Keratinocyte (primary cell): ENCODE data around the gene OR13C5. TPM values are rescaled to one million over a fixed set of nuclear protein-coding genes. Genes with fewer than 3 reads are reported as not detected.
"Not testable (repeated sequence)": the region's sequence is repeated elsewhere in the genome, so short reads cannot be mapped to it uniquely, and the experiment has no call there.

Experiments used
- DNase-seq: peaks from one replicate; pipeline ENCODE4 v3.0.0-alpha.2; 2011; ENCODE audit warnings: low read depth, missing footprints, low spot score
- FAIRE-seq: peaks from 2 replicates; lab custom pipeline; 2011; peaks lifted over from hg19 to GRCh38; lab: Jason Lieb, UNC
- H2AFZ ChIP-seq: 2 replicates; pipeline ENCODE4 v1.6.0; 2012; ENCODE audit warnings: low read length, control low read depth, inconsistent platforms; ENCODE audit not compliant: control insufficient read depth
- H3K27ac ChIP-seq: 2 replicates; pipeline ENCODE4 v1.5.1; 2011; ENCODE audit warnings: low read length; ENCODE audit not compliant: control insufficient read depth, insufficient read depth
- H3K27me3 ChIP-seq: 3 replicates; pipeline ENCODE4 v1.6.0; 2011; ENCODE audit warnings: low read length; ENCODE audit not compliant: control insufficient read depth, insufficient read depth; ENCODE audit errors: extremely low read depth
- H3K36me3 ChIP-seq, 2 experiments: 2 replicates in 1 of 2; 3 replicates in 1 of 2; pipeline ENCODE4 v1.5.1; 2011; ENCODE audit warnings: low read length in 2 of 2, mild to moderate bottlenecking in 1 of 2; ENCODE audit not compliant: control insufficient read depth in 2 of 2, insufficient read depth in 2 of 2; ENCODE audit errors: extremely low read depth in 1 of 2
- H3K4me1 ChIP-seq: 3 replicates; pipeline ENCODE4 v1.5.1; 2011; ENCODE audit warnings: low read length; ENCODE audit not compliant: control insufficient read depth, insufficient read depth; ENCODE audit errors: extremely low read depth
- H3K4me2 ChIP-seq: 3 replicates; pipeline ENCODE4 v1.6.0; 2011; ENCODE audit warnings: low read depth, low read length; ENCODE audit not compliant: control insufficient read depth, insufficient read depth; ENCODE audit errors: extremely low read depth
- H3K4me3 ChIP-seq, 3 experiments: fragments of 200-600 bp in 1 of 3; sonication (generic) in 1 of 3; 2 replicates in 2 of 3; 3 replicates in 1 of 3; pipeline ENCODE4 v1.5.1; 2011 to 2016; ENCODE audit warnings: low read length in 3 of 3, mild to moderate bottlenecking in 3 of 3, control low read depth in 2 of 3, inconsistent platforms in 1 of 3, low read depth in 1 of 3, mixed read lengths in 1 of 3, mixed run types in 1 of 3, moderate library complexity in 1 of 3; ENCODE audit not compliant: control insufficient read depth in 2 of 3, insufficient read depth in 2 of 3; ENCODE audit errors: extremely low read depth in 1 of 3
- H3K79me2 ChIP-seq: 2 replicates; pipeline ENCODE4 v1.6.0; 2012; ENCODE audit warnings: low read length; ENCODE audit not compliant: control insufficient read depth, insufficient read depth
- H3K9ac ChIP-seq: 3 replicates; pipeline ENCODE4 v1.6.0; 2011; ENCODE audit warnings: low read length; ENCODE audit not compliant: control insufficient read depth, insufficient read depth; ENCODE audit errors: extremely low read depth
- H3K9me1 ChIP-seq: 3 replicates; pipeline ENCODE4 v1.6.0; 2011; ENCODE audit warnings: low read length; ENCODE audit not compliant: control insufficient read depth, insufficient read depth; ENCODE audit errors: extremely low read depth
- H3K9me3 ChIP-seq: 2 replicates; pipeline ENCODE4 v1.5.1; 2012; ENCODE audit warnings: low read depth, low read length; ENCODE audit not compliant: control insufficient read depth
- H4K20me1 ChIP-seq: 3 replicates; pipeline ENCODE4 v1.6.0; 2011; ENCODE audit warnings: low read length; ENCODE audit not compliant: control insufficient read depth, insufficient read depth; ENCODE audit errors: extremely low read depth
- CTCF ChIP-seq, 3 experiments: IDR thresholded peaks in 1 of 3; conservative IDR thresholded peaks in 1 of 3; optimal IDR thresholded peaks in 1 of 3; 2 replicates in 2 of 3; 3 replicates in 1 of 3; pipeline versions ENCODE3 to v1.5.1; 2011; ENCODE audit warnings: low read length in 3 of 3, mild to moderate bottlenecking in 3 of 3, moderate library complexity in 2 of 3, control low read depth in 1 of 3, inconsistent platforms in 1 of 3; ENCODE audit not compliant: insufficient read depth in 2 of 3; ENCODE audit errors: extremely low read depth in 1 of 3
- EZH2 ChIP-seq: IDR thresholded peaks from one replicate; pipeline ENCODE4 v1.6.1; 2012; ENCODE audit warnings: inconsistent platforms, mild to moderate bottlenecking, low read length, moderate library complexity
- dilution Hi-C: fragments of 300-500 bp; cut with MboI; formaldehyde crosslinking; loops from one replicate; pipeline ENCODE4 v1.7.0; 2020; ENCODE audit warnings: low sequenced_read_pairs; ENCODE audit not compliant: extremely low pct_ligation_motif_present
- polyA plus RNA-seq, 5 experiments: library from polyadenylated mRNA; depleted of rRNA in 3 of 5; stranded (reverse) in 3 of 5; stranded (forward) in 1 of 5; unstranded in 1 of 5; fragments of >200 nt; gene quantifications; 1 replicate in 1 of 5; 2 replicates in 3 of 5; 3 replicates in 1 of 5; pipeline versions ENCODE4 v1.2.1 to v1.2.3, GENCODE V29; 2011 to 2012; ENCODE audit warnings: missing spikeins in 2 of 5, low read depth in 1 of 5, low replicate concordance in 1 of 5

OR13C5 gene
- polyA plus RNA-seq, 1 donor (not counting 4 experiments of a cell fraction or from before 2014, with no cell fraction given), result not detected

- Histone ChIP-seq H3K36me3 (no peaks in the 10 kb centered on the region), H3K9ac (no peak overlapping the region), H3K9me3 (peaks cover 2% of the 10 kb centered on the region), H3K27ac (no peak overlapping the region), H3K79me2 (no peaks in the 10 kb centered on the region), H3K4me1 (no peaks in the 10 kb centered on the region), H4K20me1 (no peaks in the 10 kb centered on the region), H3K4me2 (no peak overlapping the region), H3K9me1 (no peaks in the 10 kb centered on the region), H3K4me3 (no peak overlapping the region), H3K27me3 (no peaks in the 10 kb centered on the region), H2AFZ (no peak overlapping the region)
- dilution Hi-C loops, result no loop called here
- TF ChIP-seq EZH2 (no peak), CTCF (optimal IDR thresholded peaks at IDR 0.05 in 1 of 3, IDR thresholded peaks at IDR 0.05 in 1 of 3, conservative IDR thresholded peaks at IDR 0.05 in 1 of 3; ENCODE audit: extremely low read depth in 1 of 3, insufficient read depth in 2 of 3, low read length in 3 of 3) (no peak)
- FAIRE-seq (no peak), DNase-seq (no peak)
These were observed 34.8 kb upstream of the OR13C5 start for GRCh38 chr9:104633976-104634520.

- DNase-seq, dilution Hi-C loops, H3K27me3 ChIP-seq, H3K4me2 ChIP-seq, H2AFZ ChIP-seq, H4K20me1 ChIP-seq, FAIRE-seq, H3K4me3 ChIP-seq, H3K9me3 ChIP-seq, H3K9me1 ChIP-seq, H3K4me1 ChIP-seq, H3K9ac ChIP-seq, H3K27ac ChIP-seq, H3K79me2 ChIP-seq, H3K36me3 ChIP-seq: not testable (repeated sequence)
These were observed 26.8 kb upstream of the OR13C5 start for GRCh38 chr9:104625964-104626363.

- Histone ChIP-seq H3K9ac (no peak within 1 kb of the TSS), H4K20me1 (no peaks in the 10 kb centered on the region), H2AFZ (no peak within 1 kb of the TSS), H3K4me3 (no peak within 1 kb of the TSS), H3K27ac (no peak within 1 kb of the TSS), H3K79me2 (no peaks in the 10 kb centered on the region), H3K27me3 (no peaks in the 10 kb centered on the region), H3K4me1 (no peaks in the 10 kb centered on the region), H3K4me2 (no peak within 1 kb of the TSS), H3K9me1 (no peaks in the 10 kb centered on the region), H3K9me3 (no peaks in the 10 kb centered on the region), H3K36me3 (no peaks in the 10 kb centered on the region)
- TF ChIP-seq EZH2 (no peak), CTCF (optimal IDR thresholded peaks at IDR 0.05 in 1 of 3, IDR thresholded peaks at IDR 0.05 in 1 of 3, conservative IDR thresholded peaks at IDR 0.05 in 1 of 3; ENCODE audit: extremely low read depth in 1 of 3, insufficient read depth in 2 of 3, low read length in 3 of 3) (no peak)
- DNase-seq (no peak), FAIRE-seq (no peak)
- dilution Hi-C loops, result no loop called here
These were observed 18.9 kb upstream of the OR13C5 start, which contains the start of gene OR13C9 for GRCh38 chr9:104618104-104618503. Gene OR13C9, minus strand, starts transcription at chr9:104618204. Its CDS starts 0 bp downstream, at chr9:104618204.
